CD4-positive, alpha-beta T cell treated with Interleukin-12 subunit alpha and Interleukin-12 subunit beta, for 1 hour (primary cell): ENCODE measurements around the gene NECTIN2.
"Not testable (repeated sequence)": the region's sequence is repeated elsewhere in the genome, so short reads cannot be mapped to it uniquely, and the experiment has no call there.

Source experiments
- DNase-seq: peaks from one replicate; pipeline ENCODE4 v3.0.0-alpha.2; 2020

Gene NECTIN2

GRCh38 chr19:44911896-44912295 lies 65.8 kb downstream of the NECTIN2 start:
- not testable (repeated sequence) for DNase-seq

GRCh38 chr19:44912854-44913253 lies 66.8 kb downstream of the NECTIN2 start:
- no peak for DNase-seq

GRCh38 chr19:44913512-44914432 lies 67.7 kb downstream of the NECTIN2 start:
- not testable (repeated sequence) for DNase-seq

GRCh38 chr19:44914433-44915206 lies 68.5 kb downstream of the NECTIN2 start, which contains the start of gene APOC1:
Gene APOC1 (plus strand): TSS chr19:44914608. CDS start chr19:44914892, 284 bp downstream.
- peak; percentile 80 for DNase-seq

GRCh38 chr19:44924243-44924725 lies 78.2 kb downstream of the NECTIN2 start:
- no peak for DNase-seq

- no peak for DNase-seq
Measured at GRCh38 chr19:44925114-44925891, 79.2 kb downstream of the NECTIN2 start.

- not testable (repeated sequence) for DNase-seq
Measured at GRCh38 chr19:44926245-44927077, 80.4 kb downstream of the NECTIN2 start.

GRCh38 chr19:44927746-44928145 lies 81.6 kb downstream of the NECTIN2 start:
- no peak for DNase-seq

GRCh38 chr19:44930088-44930487 lies 84.0 kb downstream of the NECTIN2 start:
- DNase-seq: no peak

GRCh38 chr19:44931541-44931940 lies 85.4 kb downstream of the NECTIN2 start:
- DNase-seq: no peak
